ENCODE measurements around the gene PLA2G4B. TPM values are rescaled to one million over a fixed set of nuclear protein-coding genes. Genes with fewer than 3 reads are reported as not detected.
A peak's percentile ranks its signal among the peaks of the same experiment; 100 is the strongest.

The PLA2G4B gene
- polyA plus RNA-seq, 1 donor (not counting 4 experiments of a cell fraction or from before 2014, with no cell fraction given) = 8.6 TPM

DNA sequence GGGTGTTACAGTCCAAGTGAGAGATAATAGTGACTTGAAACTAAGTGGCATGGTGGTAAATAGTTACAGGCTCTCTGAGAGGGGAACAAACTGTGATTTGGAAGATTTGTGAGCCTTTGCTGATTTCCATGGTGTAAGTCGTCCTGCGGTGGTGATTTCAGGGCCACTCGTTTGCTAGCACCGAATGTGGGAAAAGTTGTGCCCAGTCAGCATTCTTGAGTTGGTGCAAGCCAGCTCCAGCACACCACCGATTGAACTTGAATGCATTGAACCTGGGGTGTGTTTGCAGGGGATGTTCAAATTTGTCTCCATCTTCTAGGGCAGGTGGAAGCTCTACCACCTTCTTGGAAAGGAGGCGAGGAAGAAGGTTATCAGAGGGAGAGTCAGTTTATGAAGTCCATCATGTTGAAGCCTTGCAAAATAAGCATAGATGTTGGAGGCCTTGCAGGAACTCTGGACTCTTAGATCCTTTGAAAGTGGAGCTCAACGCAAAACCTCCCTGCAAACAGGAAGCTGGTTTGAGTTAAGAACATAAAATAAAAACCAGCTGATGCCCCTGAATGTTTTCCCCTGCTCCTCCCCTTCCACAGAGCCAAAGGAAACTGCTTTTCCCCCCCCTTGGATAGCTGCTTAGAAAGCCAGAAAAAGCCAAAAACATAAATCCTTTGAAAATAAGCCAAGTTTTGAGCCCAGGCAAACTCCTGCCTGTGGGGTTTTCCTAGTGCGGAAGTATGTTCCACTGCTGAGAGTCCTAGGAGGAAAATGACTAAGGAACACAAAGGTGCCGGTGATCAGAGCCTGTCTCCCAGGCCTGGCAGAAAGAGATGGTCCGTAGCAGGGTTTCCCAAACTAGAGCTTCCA, 42.4 kb upstream of the PLA2G4B start:
- H4K20me1 ChIP-seq (ENCODE audit: control insufficient read depth, extremely low read depth, insufficient read depth, low read length) = no peaks in the 10 kb centered on the region
- peaks cover 81% of the 10 kb centered on the region for H3K4me1 ChIP-seq (ENCODE audit: control insufficient read depth, extremely low read depth, insufficient read depth, low read length)

DNA sequence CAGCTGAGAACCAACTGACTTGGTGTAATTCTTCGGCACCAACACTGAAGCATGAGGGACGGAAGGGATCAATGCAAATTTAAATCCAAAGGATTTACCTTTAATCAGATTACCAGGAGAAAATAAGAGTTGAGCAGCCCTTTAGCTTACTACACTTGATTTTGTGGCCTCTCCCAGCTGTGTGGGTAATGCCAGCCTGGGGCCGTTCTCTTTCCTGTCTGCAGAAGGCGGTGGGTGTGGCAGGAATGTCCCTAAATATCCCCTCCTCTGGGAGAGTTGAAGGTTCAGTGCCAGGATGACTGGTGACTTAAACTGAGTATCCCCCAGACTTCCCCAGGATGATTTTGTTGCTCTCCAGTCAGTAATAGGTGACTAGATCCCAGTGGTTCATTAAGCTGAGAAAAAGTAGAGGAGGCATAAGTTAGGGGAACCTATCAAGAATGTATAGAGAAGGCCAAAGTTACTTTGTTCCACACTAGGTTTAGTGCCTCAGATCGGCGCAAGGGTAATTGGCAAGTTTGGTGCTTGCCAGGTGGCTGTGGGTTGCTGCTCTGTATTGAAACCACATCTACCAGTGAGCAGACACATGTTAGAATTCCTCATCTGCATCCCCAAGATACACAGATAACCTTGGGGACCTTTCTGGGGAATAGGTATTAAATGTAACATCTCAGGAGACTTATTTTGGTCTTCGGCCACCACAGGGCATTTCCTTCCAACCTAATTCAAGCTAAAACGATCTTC, 41.3 kb upstream of the PLA2G4B start:
- H2AFZ ChIP-seq (ENCODE audit: control insufficient read depth, low read length) = no peak overlapping the region
- peaks cover 61% of the 10 kb centered on the region for H3K79me2 ChIP-seq (ENCODE audit: control insufficient read depth, insufficient read depth, low read length)
- TF ChIP-seq EZH2 (IDR thresholded peaks at IDR 0.05; ENCODE audit: low read length) = no peak
- TF ChIP-seq, protein P1, sequence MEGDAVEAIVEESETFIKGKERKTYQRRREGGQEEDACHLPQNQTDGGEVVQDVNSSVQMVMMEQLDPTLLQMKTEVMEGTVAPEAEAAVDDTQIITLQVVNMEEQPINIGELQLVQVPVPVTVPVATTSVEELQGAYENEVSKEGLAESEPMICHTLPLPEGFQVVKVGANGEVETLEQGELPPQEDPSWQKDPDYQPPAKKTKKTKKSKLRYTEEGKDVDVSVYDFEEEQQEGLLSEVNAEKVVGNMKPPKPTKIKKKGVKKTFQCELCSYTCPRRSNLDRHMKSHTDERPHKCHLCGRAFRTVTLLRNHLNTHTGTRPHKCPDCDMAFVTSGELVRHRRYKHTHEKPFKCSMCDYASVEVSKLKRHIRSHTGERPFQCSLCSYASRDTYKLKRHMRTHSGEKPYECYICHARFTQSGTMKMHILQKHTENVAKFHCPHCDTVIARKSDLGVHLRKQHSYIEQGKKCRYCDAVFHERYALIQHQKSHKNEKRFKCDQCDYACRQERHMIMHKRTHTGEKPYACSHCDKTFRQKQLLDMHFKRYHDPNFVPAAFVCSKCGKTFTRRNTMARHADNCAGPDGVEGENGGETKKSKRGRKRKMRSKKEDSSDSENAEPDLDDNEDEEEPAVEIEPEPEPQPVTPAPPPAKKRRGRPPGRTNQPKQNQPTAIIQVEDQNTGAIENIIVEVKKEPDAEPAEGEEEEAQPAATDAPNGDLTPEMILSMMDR (optimal IDR thresholded peaks at IDR 0.05 in 1 of 3, IDR thresholded peaks at IDR 0.05 in 1 of 3, conservative IDR thresholded peaks at IDR 0.05 in 1 of 3; ENCODE audit: extremely low read depth in 1 of 3, insufficient read depth in 2 of 3, low read length in 3 of 3) = no peak
- H4K20me1 ChIP-seq (ENCODE audit: control insufficient read depth, extremely low read depth, insufficient read depth, low read length) = no peaks in the 10 kb centered on the region
- H3K9ac ChIP-seq (ENCODE audit: control insufficient read depth, extremely low read depth, insufficient read depth, low read length) = peak overlapping the region; percentile 52
- no peaks in the 10 kb centered on the region for H3K27me3 ChIP-seq (ENCODE audit: control insufficient read depth, extremely low read depth, insufficient read depth, low read length)
- peak overlapping the region in 2 of 3 experiments; percentile 34 to 51 for H3K4me3 ChIP-seq (ENCODE audit: control insufficient read depth in 2 of 3, extremely low read depth in 1 of 3, insufficient read depth in 2 of 3, low read depth in 1 of 3, low read length in 3 of 3)
- peak overlapping the region; percentile 87 for H3K27ac ChIP-seq (ENCODE audit: control insufficient read depth, insufficient read depth, low read length)
- no peaks in the 10 kb centered on the region for H3K9me1 ChIP-seq (ENCODE audit: control insufficient read depth, extremely low read depth, insufficient read depth, low read length)
- H3K4me1 ChIP-seq (ENCODE audit: control insufficient read depth, extremely low read depth, insufficient read depth, low read length) = peaks cover 79% of the 10 kb centered on the region
- peaks cover 8 to 14% of the 10 kb centered on the region in 2 experiments for H3K36me3 ChIP-seq (ENCODE audit: control insufficient read depth in 2 of 2, extremely low read depth in 1 of 2, insufficient read depth in 2 of 2, low read length in 2 of 2)
- FAIRE-seq (peak; percentile 34), DNase-seq (ENCODE audit: low read depth, low spot score) (no peak)
- peak overlapping the region; percentile 50 for H3K4me2 ChIP-seq (ENCODE audit: control insufficient read depth, extremely low read depth, insufficient read depth, low read depth, low read length)
- no peaks in the 10 kb centered on the region for H3K9me3 ChIP-seq (ENCODE audit: control insufficient read depth, low read depth, low read length)
- dilution Hi-C loops (cut with MboI; ENCODE audit: extremely low pct_ligation_motif_present, low sequenced_read_pairs) = no loop called here

More for the DNA sequence above, 42.4 kb upstream of the PLA2G4B start:
- no peaks in the 10 kb centered on the region for H3K9me3 ChIP-seq (ENCODE audit: control insufficient read depth, low read depth, low read length)
- FAIRE-seq (peak; percentile 29), DNase-seq (ENCODE audit: low read depth, low spot score) (no peak)
- no peaks in the 10 kb centered on the region for H3K9me1 ChIP-seq (ENCODE audit: control insufficient read depth, extremely low read depth, insufficient read depth, low read length)
- H3K36me3 ChIP-seq (ENCODE audit: control insufficient read depth in 2 of 2, extremely low read depth in 1 of 2, insufficient read depth in 2 of 2, low read length in 2 of 2) = peaks cover 13 to 21% of the 10 kb centered on the region in 2 experiments
- peak overlapping the region; percentile 52 for H3K9ac ChIP-seq (ENCODE audit: control insufficient read depth, extremely low read depth, insufficient read depth, low read length)
- peak overlapping the region in 1 of 3 experiments; percentile 51 for H3K4me3 ChIP-seq (ENCODE audit: control insufficient read depth in 2 of 3, extremely low read depth in 1 of 3, insufficient read depth in 2 of 3, low read depth in 1 of 3, low read length in 3 of 3)
- no peak overlapping the region for H2AFZ ChIP-seq (ENCODE audit: control insufficient read depth, low read length)
- peaks cover 72% of the 10 kb centered on the region for H3K79me2 ChIP-seq (ENCODE audit: control insufficient read depth, insufficient read depth, low read length)
- peak overlapping the region; percentile 50 for H3K4me2 ChIP-seq (ENCODE audit: control insufficient read depth, extremely low read depth, insufficient read depth, low read depth, low read length)
- H3K27ac ChIP-seq (ENCODE audit: control insufficient read depth, insufficient read depth, low read length) = peak overlapping the region; percentile 87
- dilution Hi-C loops (cut with MboI; ENCODE audit: extremely low pct_ligation_motif_present, low sequenced_read_pairs) = no loop called here
- TF ChIP-seq EZH2 (IDR thresholded peaks at IDR 0.05; ENCODE audit: low read length) = no peak
- H3K27me3 ChIP-seq (ENCODE audit: control insufficient read depth, extremely low read depth, insufficient read depth, low read length) = no peaks in the 10 kb centered on the region

All from keratinocyte (primary cell).